ENCODE data around the gene TBKBP1. TPM values are rescaled to one million over a fixed set of nuclear protein-coding genes. Genes with fewer than 3 reads are reported as not detected.

TBKBP1 gene
- total and polyA plus RNA-seq, 4 donors = 0.25 to 2.0 (median 1.5) TPM

DNA sequence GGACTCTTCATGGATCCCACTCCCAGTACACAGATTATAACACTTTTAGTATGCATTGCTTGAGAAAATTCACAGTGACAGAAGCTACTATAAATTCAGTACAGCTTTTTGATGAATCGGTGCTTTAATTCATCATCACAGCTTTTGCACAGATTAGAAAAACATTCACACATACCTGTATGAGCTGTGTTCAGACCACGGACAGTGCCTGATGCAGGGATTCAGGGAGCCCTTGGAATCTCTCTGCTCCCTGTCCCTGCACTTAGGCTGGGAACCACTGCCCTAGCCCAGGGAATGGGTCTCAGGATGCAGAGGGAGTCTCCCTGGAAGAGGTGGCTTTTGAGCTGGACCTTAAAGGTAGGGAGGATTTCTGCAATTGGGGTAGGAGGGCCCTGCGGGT lies 13.9 kb downstream of the TBKBP1 start:
- H3K9me3 ChIP-seq (ENCODE audit: control insufficient read depth in 4 of 4, low read length in 3 of 4) = no peaks in the 10 kb centered on the region
- H3K27ac ChIP-seq (ENCODE audit: low read depth in 1 of 2, low read length in 2 of 2) = no peak overlapping the region
- no peak overlapping the region for H3K9ac ChIP-seq (ENCODE audit: low read depth in 1 of 2, low read length in 2 of 2)
- DNase-seq (ENCODE audit: low spot score) = no peak
- no peaks in the 10 kb centered on the region for H3K36me3 ChIP-seq (ENCODE audit: control insufficient read depth in 4 of 4, insufficient read depth in 3 of 4, low read depth in 1 of 4, low read length in 3 of 4)
- no peak overlapping the region for H3K4me3 ChIP-seq (ENCODE audit: low read depth in 1 of 3, low read length in 3 of 3)
- peaks cover 0 to 7% (median 2%) of the 10 kb centered on the region in 4 donors for H3K4me1 ChIP-seq (ENCODE audit: control insufficient read depth in 4 of 4, insufficient read depth in 4 of 4, low read length in 3 of 4)
- H3K27me3 ChIP-seq (ENCODE audit: control insufficient read depth in 4 of 4, insufficient read depth in 4 of 4, low read length in 3 of 4) = no peaks in the 10 kb centered on the region
- WGBS = 85% methylated on average over 3 of the region's 3 CpGs
- TF ChIP-seq FOXA1 (IDR thresholded peaks at IDR 0.05) (no peak), RXRA (IDR thresholded peaks at IDR 0.05) (no peak), SP1 (IDR thresholded peaks at IDR 0.05) (no peak), HNF4G (IDR thresholded peaks at IDR 0.05) (no peak), RAD21 (IDR thresholded peaks at IDR 0.05) (no peak), TAF1 (conservative IDR thresholded peaks at IDR 0.05) (no peak), FOXA2 (IDR thresholded peaks at IDR 0.05) (no peak), GABPA (IDR thresholded peaks at IDR 0.05 in 1 of 2, conservative IDR thresholded peaks at IDR 0.05 in 1 of 2) (no peak), EGR1 (IDR thresholded peaks at IDR 0.05; ENCODE audit: low read depth in 2 of 2) (no peak), YY1 (IDR thresholded peaks at IDR 0.05) (no peak), HNF4A (conservative IDR thresholded peaks at IDR 0.05) (no peak), JUND (IDR thresholded peaks at IDR 0.05) (no peak), NR2F2 (IDR thresholded peaks at IDR 0.05) (no peak)
- TF ChIP-seq, protein P1, sequence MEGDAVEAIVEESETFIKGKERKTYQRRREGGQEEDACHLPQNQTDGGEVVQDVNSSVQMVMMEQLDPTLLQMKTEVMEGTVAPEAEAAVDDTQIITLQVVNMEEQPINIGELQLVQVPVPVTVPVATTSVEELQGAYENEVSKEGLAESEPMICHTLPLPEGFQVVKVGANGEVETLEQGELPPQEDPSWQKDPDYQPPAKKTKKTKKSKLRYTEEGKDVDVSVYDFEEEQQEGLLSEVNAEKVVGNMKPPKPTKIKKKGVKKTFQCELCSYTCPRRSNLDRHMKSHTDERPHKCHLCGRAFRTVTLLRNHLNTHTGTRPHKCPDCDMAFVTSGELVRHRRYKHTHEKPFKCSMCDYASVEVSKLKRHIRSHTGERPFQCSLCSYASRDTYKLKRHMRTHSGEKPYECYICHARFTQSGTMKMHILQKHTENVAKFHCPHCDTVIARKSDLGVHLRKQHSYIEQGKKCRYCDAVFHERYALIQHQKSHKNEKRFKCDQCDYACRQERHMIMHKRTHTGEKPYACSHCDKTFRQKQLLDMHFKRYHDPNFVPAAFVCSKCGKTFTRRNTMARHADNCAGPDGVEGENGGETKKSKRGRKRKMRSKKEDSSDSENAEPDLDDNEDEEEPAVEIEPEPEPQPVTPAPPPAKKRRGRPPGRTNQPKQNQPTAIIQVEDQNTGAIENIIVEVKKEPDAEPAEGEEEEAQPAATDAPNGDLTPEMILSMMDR (IDR thresholded peaks at IDR 0.05; ENCODE audit: low read depth, low read length, missing input control) = no peak
- TF ChIP-seq, protein P2, sequence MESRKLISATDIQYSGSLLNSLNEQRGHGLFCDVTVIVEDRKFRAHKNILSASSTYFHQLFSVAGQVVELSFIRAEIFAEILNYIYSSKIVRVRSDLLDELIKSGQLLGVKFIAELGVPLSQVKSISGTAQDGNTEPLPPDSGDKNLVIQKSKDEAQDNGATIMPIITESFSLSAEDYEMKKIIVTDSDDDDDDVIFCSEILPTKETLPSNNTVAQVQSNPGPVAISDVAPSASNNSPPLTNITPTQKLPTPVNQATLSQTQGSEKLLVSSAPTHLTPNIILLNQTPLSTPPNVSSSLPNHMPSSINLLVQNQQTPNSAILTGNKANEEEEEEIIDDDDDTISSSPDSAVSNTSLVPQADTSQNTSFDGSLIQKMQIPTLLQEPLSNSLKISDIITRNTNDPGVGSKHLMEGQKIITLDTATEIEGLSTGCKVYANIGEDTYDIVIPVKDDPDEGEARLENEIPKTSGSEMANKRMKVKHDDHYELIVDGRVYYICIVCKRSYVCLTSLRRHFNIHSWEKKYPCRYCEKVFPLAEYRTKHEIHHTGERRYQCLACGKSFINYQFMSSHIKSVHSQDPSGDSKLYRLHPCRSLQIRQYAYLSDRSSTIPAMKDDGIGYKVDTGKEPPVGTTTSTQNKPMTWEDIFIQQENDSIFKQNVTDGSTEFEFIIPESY (IDR thresholded peaks at IDR 0.05) = no peak
- TF ChIP-seq, protein P3, sequence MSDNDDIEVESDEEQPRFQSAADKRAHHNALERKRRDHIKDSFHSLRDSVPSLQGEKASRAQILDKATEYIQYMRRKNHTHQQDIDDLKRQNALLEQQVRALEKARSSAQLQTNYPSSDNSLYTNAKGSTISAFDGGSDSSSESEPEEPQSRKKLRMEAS (IDR thresholded peaks at IDR 0.05) = no peak
- TF ChIP-seq, protein P4, sequence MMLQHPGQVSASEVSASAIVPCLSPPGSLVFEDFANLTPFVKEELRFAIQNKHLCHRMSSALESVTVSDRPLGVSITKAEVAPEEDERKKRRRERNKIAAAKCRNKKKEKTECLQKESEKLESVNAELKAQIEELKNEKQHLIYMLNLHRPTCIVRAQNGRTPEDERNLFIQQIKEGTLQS (IDR thresholded peaks at IDR 0.05) = no peak

DNA sequence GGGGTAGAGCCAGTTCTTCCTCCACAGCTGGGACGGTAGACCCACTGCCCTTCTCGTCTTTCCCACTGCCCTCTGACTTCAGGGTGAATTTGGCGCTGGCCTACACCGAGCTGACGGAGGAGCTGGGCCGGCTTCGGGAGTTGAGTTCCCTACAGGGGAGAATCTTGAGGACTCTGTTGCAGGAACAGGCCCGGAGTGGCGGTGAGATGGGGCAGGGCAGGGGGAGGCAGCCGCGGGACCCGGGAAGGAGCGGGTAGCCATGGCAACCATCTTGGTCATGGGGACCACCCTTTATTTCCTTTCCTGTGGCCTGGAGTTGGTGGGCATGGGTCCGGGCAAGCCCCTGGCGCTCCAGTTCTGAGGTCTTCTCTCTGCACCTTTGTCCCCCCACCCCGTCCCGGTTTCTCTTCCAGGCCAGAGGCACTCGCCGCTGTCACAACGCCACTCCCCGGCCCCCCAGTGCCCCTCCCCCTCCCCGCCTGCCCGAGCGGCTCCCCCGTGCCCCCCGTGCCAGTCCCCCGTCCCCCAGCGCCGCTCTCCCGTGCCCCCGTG lies 14.4 kb downstream of the TBKBP1 start:
- Histone ChIP-seq H3K36me3 (ENCODE audit: control insufficient read depth in 4 of 4, insufficient read depth in 3 of 4, low read depth in 1 of 4, low read length in 3 of 4) (no peaks in the 10 kb centered on the region), H3K9me3 (ENCODE audit: control insufficient read depth in 4 of 4, low read length in 3 of 4) (no peaks in the 10 kb centered on the region), H3K27me3 (ENCODE audit: control insufficient read depth in 4 of 4, insufficient read depth in 4 of 4, low read length in 3 of 4) (no peaks in the 10 kb centered on the region), H3K27ac (ENCODE audit: low read depth in 1 of 2, low read length in 2 of 2) (no peak overlapping the region), H3K9ac (ENCODE audit: low read depth in 1 of 2, low read length in 2 of 2) (no peak overlapping the region), H3K4me1 (ENCODE audit: control insufficient read depth in 4 of 4, insufficient read depth in 4 of 4, low read length in 3 of 4) (peaks cover 0 to 7% (median 2%) of the 10 kb centered on the region in 4 donors), H3K4me3 (ENCODE audit: low read depth in 1 of 3, low read length in 3 of 3) (peak overlapping the region in 1 of 3 donors; percentile 46)
- 61% methylated on average over 31 of the region's 31 CpGs for WGBS
- TF ChIP-seq RAD21 (IDR thresholded peaks at IDR 0.05) (no peak), GABPA (IDR thresholded peaks at IDR 0.05 in 1 of 2, conservative IDR thresholded peaks at IDR 0.05 in 1 of 2) (no peak), EGR1 (IDR thresholded peaks at IDR 0.05; ENCODE audit: low read depth in 2 of 2) (no peak), YY1 (IDR thresholded peaks at IDR 0.05) (no peak), FOXA2 (IDR thresholded peaks at IDR 0.05) (no peak), JUND (IDR thresholded peaks at IDR 0.05) (no peak), SP1 (IDR thresholded peaks at IDR 0.05) (no peak), FOXA1 (IDR thresholded peaks at IDR 0.05) (no peak), HNF4A (conservative IDR thresholded peaks at IDR 0.05) (no peak), RXRA (IDR thresholded peaks at IDR 0.05) (no peak)
- TF ChIP-seq, protein P4 (IDR thresholded peaks at IDR 0.05) = no peak
- TF ChIP-seq, protein P1 (IDR thresholded peaks at IDR 0.05; ENCODE audit: low read depth, low read length, missing input control) = no peak
- TF ChIP-seq, protein P2 (IDR thresholded peaks at IDR 0.05) = no peak
- DNase-seq (ENCODE audit: low spot score) = no peak
